HCT116 (cell line): Measurements from ENCODE around the gene TUT7. TPM values are rescaled to one million over a fixed set of nuclear protein-coding genes. Genes with fewer than 3 reads are reported as not detected.

Experiments used
- ATAC-seq: fragments of 200-7000 bp; cut with Tn5 transposase; 2 replicates; pipeline ENCODE4 v1.9.1; 2020; ENCODE audit warnings: mild to moderate bottlenecking, moderate library complexity
- BruUV-seq: library from RNA; stranded (reverse); fragments of 400-500 nt; replicated peaks from 2 replicates; lab custom pipeline; 2021; lab: Mats Ljungman, UMichigan
- CTCF ChIA-PET: fragments of 300-600 bp; sonication (Branson Sonifier 250); formaldehyde crosslinking; loops from one replicate; lab custom pipeline; 2021; ENCODE audit warnings: antibody characterized with exemption; lab: Charles Lee
- POLR2A ChIA-PET: fragments of 300-600, 350-600 bp; sonication (Branson Sonifier 250); formaldehyde crosslinking; loops from one replicate; lab custom pipeline; 2021; ENCODE audit warnings: antibody characterized with exemption; lab: Charles Lee
- RAD21 ChIA-PET, 2 experiments: fragments of 300-600 bp; sonication (Branson Sonifier 250); formaldehyde crosslinking; loops; one replicate each; lab custom pipeline; 2023; ENCODE audit warnings: low total read pairs in 2 of 2; ENCODE audit not compliant: uncharacterized antibody in 2 of 2, unreplicated experiment in 2 of 2, low non-redundant PET in 1 of 2; lab: Charles Lee
- DNase-seq: peaks from one replicate; pipeline ENCODE4 v3.0.0-alpha.2; 2010; ENCODE audit warnings: low read depth, low spot score
- H2AFZ ChIP-seq: fragments of 200-600 bp; shearing (Covaris generic), sonication (generic); 2 replicates; pipeline ENCODE4 v1.6.1; 2017; ENCODE audit warnings: low read depth, mixed run types, mixed read lengths, antibody characterized with exemption, low read length; ENCODE audit not compliant: poor library complexity, severe bottlenecking
- H3K27ac ChIP-seq: 2 replicates; pipeline ENCODE4 v1.5.1; 2012; ENCODE audit warnings: low read depth, low read length
- H3K27me3 ChIP-seq: fragments of 200-600 bp; sonication (generic); 2 replicates; pipeline ENCODE4 v1.6.1; 2016; ENCODE audit warnings: mixed run types, low read length, mixed read lengths; ENCODE audit not compliant: insufficient read depth
- H3K36me3 ChIP-seq, 2 experiments: fragments of 200-500 bp in 1 of 2; fragments of 200-600 bp in 1 of 2; sonication (Bioruptor generic) in 1 of 2; sonication (generic) in 1 of 2; 2 replicates each; pipeline versions ENCODE4 v1.5.1 to v1.6.1; 2014 to 2016; ENCODE audit warnings: low read length in 2 of 2, inconsistent platforms in 1 of 2, mixed read lengths in 1 of 2, mixed run types in 1 of 2; ENCODE audit not compliant: insufficient read depth in 2 of 2, control insufficient read depth in 1 of 2
- H3K4me1 ChIP-seq, 2 experiments: fragments of 200-600 bp in 1 of 2; sonication (generic) in 1 of 2; 2 replicates each; pipeline versions ENCODE4 v1.5.1 to v1.6.1; 2012 to 2017; ENCODE audit warnings: low read length in 2 of 2, inconsistent platforms in 1 of 2, mild to moderate bottlenecking in 1 of 2, mixed read lengths in 1 of 2, mixed run types in 1 of 2, moderate library complexity in 1 of 2; ENCODE audit not compliant: insufficient read depth in 2 of 2, control insufficient read depth in 1 of 2
- H3K4me2 ChIP-seq: fragments of 200-600 bp; sonication (generic); 2 replicates; pipeline ENCODE4 v1.6.1; 2017; ENCODE audit warnings: mixed run types, low read length, mixed read lengths
- H3K4me3 ChIP-seq, 2 experiments: fragments of 200-600 bp in 1 of 2; sonication (generic) in 1 of 2; replicated peaks in 1 of 2; 2 replicates each; pipeline ENCODE4 v1.5.1; 2011 to 2016; ENCODE audit warnings: low read length in 2 of 2, control low read depth in 1 of 2, low read depth in 1 of 2, mild to moderate bottlenecking in 1 of 2, mixed read lengths in 1 of 2, mixed run types in 1 of 2
- H3K79me2 ChIP-seq: fragments of 200-600 bp; sonication (generic); 2 replicates; pipeline ENCODE4 v1.6.1; 2017; ENCODE audit warnings: mild to moderate bottlenecking, mixed run types, low read length, moderate library complexity, mixed read lengths; ENCODE audit not compliant: insufficient read depth
- H3K9ac ChIP-seq: fragments of 200-600 bp; sonication (generic); 2 replicates; pipeline ENCODE4 v1.6.1; 2016; ENCODE audit warnings: low read length, mixed read lengths
- H3K9me2 ChIP-seq: fragments of 200-600 bp; sonication (generic), shearing (Covaris generic); 2 replicates; pipeline ENCODE4 v1.6.1; 2017; ENCODE audit warnings: mixed run types, mild to moderate bottlenecking, moderate library complexity; ENCODE audit not compliant: insufficient read depth
- H3K9me3 ChIP-seq, 2 experiments: fragments of 200-500 bp in 1 of 2; fragments of 200-600 bp in 1 of 2; sonication (Bioruptor generic) in 1 of 2; sonication (generic) in 1 of 2; 2 replicates each; pipeline ENCODE4 v1.6.1; 2014 to 2017; ENCODE audit warnings: low read length in 2 of 2, mixed read lengths in 2 of 2, inconsistent platforms in 1 of 2, low read depth in 1 of 2, mild to moderate bottlenecking in 1 of 2, mixed run types in 1 of 2, moderate library complexity in 1 of 2; ENCODE audit not compliant: control insufficient read depth in 1 of 2, insufficient read depth in 1 of 2
- H4K20me1 ChIP-seq: fragments of 200-600 bp; sonication (generic), shearing (Covaris generic); 2 replicates; pipeline ENCODE4 v1.6.1; 2017; ENCODE audit warnings: mixed run types, mild to moderate bottlenecking, moderate library complexity; ENCODE audit not compliant: insufficient read depth
- CEBPB ChIP-seq: IDR thresholded peaks from 2 replicates; pipeline ENCODE4 v1.6.1; 2012; ENCODE audit warnings: low read depth
- ELF1 ChIP-seq: IDR thresholded peaks from 2 replicates; pipeline ENCODE4 v1.6.1; 2012; ENCODE audit warnings: low read depth, borderline replicate concordance
- JUND ChIP-seq: IDR thresholded peaks from 2 replicates; pipeline ENCODE4 v1.6.1; 2012
- POLR2A ChIP-seq: IDR thresholded peaks from 2 replicates; pipeline ENCODE4 v1.7.0; 2011; ENCODE audit warnings: borderline replicate concordance; ENCODE audit not compliant: insufficient read depth, insufficient read length; ENCODE audit errors: extremely low read depth
- SRF ChIP-seq: IDR thresholded peaks from 2 replicates; pipeline ENCODE4 v1.6.1; 2012; ENCODE audit warnings: low read depth
- ZNF274 ChIP-seq: fragments of 200-500 bp; sonication (Bioruptor generic); IDR thresholded peaks from 2 replicates; pipeline ENCODE4 v1.6.1; 2014; ENCODE audit warnings: mild to moderate bottlenecking, low read depth, low read length, inconsistent platforms
- intact Hi-C: fragments of 100-400 bp; cut with micrococcal nuclease; formaldehyde crosslinking; loops from 2 replicates; pipeline ENCODE4 v1.10.0; 2022
- total RNA-seq: library from RNA; stranded (reverse); gene quantifications from one replicate; pipeline ENCODE4 v1.2.1, GENCODE V29; 2021; ENCODE audit not compliant: unreplicated experiment
- TF ChIP-seq, protein P1 (sequence below): IDR thresholded peaks from 2 replicates; pipeline ENCODE4 v1.6.1; 2012; ENCODE audit warnings: low read depth
- TF ChIP-seq, protein P2 (sequence below): IDR thresholded peaks from 2 replicates; pipeline ENCODE4 v1.6.1; 2012
- TF ChIP-seq, protein P3 (sequence below), 3 experiments: fragments of 200-600 bp in 1 of 3; sonication (generic) in 1 of 3; IDR thresholded peaks in 2 of 3; conservative IDR thresholded peaks in 1 of 3; 2 replicates each; pipeline ENCODE4 v1.5.1; 2012 to 2017; ENCODE audit warnings: low read depth in 2 of 3, low read length in 2 of 3, antibody characterized with exemption in 1 of 3, borderline replicate concordance in 1 of 3, control low read depth in 1 of 3, mild to moderate bottlenecking in 1 of 3, mixed read lengths in 1 of 3, mixed run types in 1 of 3, moderate library complexity in 1 of 3; ENCODE audit not compliant: insufficient read depth in 1 of 3

TUT7 gene
- total RNA-seq, 1 experiment from 2014 or later, result 23.1 TPM

DNA sequence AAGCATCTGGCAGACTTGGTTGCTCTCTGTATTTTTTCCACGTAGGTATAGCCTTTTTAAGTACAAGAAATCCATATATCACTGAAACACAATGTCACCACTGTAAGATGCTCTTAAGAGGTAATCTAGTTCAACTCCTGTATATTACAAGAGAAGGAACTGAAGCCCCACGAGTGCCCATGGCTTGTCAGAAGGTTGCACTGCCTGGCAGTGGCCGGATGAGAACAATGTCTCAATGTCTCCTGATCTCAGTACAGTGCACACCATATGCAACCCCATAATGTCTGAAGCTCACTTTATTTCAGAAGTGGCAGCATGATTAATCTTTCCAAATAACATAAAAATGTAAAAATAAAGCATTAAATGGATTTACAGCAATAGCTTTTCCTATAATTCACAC is 27.7 kb downstream of the TUT7 start:
- H3K4me1 ChIP-seq, result no peaks in the 10 kb centered on the region
- no peak for DNase-seq
- ChIA-PET CTCF (no interaction called here), POLR2A (no interaction called here), RAD21 (no interaction called here)
- H3K79me2 ChIP-seq, result no peaks in the 10 kb centered on the region
- BruUV-seq, result no TSS peak
- H3K9ac ChIP-seq, result no peak overlapping the region
- ATAC-seq, result no peak
- H3K27ac ChIP-seq, result no peak overlapping the region
- H3K36me3 ChIP-seq, result peaks cover 26 to 48% of the 10 kb centered on the region in 2 experiments
- H3K4me3 ChIP-seq, result no peak overlapping the region
- H3K4me2 ChIP-seq, result no peak overlapping the region
- H3K9me2 ChIP-seq, result no peaks in the 10 kb centered on the region
- H2AFZ ChIP-seq, result no peak overlapping the region
- intact Hi-C loops, result no loop called here
- no peak for TF ChIP-seq ZNF274
- TF ChIP-seq, protein P1, sequence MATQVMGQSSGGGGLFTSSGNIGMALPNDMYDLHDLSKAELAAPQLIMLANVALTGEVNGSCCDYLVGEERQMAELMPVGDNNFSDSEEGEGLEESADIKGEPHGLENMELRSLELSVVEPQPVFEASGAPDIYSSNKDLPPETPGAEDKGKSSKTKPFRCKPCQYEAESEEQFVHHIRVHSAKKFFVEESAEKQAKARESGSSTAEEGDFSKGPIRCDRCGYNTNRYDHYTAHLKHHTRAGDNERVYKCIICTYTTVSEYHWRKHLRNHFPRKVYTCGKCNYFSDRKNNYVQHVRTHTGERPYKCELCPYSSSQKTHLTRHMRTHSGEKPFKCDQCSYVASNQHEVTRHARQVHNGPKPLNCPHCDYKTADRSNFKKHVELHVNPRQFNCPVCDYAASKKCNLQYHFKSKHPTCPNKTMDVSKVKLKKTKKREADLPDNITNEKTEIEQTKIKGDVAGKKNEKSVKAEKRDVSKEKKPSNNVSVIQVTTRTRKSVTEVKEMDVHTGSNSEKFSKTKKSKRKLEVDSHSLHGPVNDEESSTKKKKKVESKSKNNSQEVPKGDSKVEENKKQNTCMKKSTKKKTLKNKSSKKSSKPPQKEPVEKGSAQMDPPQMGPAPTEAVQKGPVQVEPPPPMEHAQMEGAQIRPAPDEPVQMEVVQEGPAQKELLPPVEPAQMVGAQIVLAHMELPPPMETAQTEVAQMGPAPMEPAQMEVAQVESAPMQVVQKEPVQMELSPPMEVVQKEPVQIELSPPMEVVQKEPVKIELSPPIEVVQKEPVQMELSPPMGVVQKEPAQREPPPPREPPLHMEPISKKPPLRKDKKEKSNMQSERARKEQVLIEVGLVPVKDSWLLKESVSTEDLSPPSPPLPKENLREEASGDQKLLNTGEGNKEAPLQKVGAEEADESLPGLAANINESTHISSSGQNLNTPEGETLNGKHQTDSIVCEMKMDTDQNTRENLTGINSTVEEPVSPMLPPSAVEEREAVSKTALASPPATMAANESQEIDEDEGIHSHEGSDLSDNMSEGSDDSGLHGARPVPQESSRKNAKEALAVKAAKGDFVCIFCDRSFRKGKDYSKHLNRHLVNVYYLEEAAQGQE, result no peak
- no peak for TF ChIP-seq SRF
- TF ChIP-seq, protein P2, sequence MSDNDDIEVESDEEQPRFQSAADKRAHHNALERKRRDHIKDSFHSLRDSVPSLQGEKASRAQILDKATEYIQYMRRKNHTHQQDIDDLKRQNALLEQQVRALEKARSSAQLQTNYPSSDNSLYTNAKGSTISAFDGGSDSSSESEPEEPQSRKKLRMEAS, result no peak
- TF ChIP-seq, protein P3, sequence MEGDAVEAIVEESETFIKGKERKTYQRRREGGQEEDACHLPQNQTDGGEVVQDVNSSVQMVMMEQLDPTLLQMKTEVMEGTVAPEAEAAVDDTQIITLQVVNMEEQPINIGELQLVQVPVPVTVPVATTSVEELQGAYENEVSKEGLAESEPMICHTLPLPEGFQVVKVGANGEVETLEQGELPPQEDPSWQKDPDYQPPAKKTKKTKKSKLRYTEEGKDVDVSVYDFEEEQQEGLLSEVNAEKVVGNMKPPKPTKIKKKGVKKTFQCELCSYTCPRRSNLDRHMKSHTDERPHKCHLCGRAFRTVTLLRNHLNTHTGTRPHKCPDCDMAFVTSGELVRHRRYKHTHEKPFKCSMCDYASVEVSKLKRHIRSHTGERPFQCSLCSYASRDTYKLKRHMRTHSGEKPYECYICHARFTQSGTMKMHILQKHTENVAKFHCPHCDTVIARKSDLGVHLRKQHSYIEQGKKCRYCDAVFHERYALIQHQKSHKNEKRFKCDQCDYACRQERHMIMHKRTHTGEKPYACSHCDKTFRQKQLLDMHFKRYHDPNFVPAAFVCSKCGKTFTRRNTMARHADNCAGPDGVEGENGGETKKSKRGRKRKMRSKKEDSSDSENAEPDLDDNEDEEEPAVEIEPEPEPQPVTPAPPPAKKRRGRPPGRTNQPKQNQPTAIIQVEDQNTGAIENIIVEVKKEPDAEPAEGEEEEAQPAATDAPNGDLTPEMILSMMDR (IDR thresholded peaks at IDR 0.05 in 2 of 3, conservative IDR thresholded peaks at IDR 0.05 in 1 of 3; ENCODE audit: borderline replicate concordance in 1 of 3, insufficient read depth in 1 of 3, low read depth in 2 of 3, low read length in 2 of 3), result no peak
- TF ChIP-seq POLR2A, result no peak
- no peak for TF ChIP-seq CEBPB
- no peak for TF ChIP-seq ELF1
- no peak for TF ChIP-seq JUND
- H3K27me3 ChIP-seq, result no peaks in the 10 kb centered on the region
- no peaks in the 10 kb centered on the region for H3K9me3 ChIP-seq
- H4K20me1 ChIP-seq, result no peaks in the 10 kb centered on the region
